T-helper 22 cell (primary cell): Measurements from ENCODE around the gene SMIM10L1.

Source experiments
- DNase-seq: peaks from one replicate; pipeline ENCODE4 v3.0.0-alpha.2; 2020; ENCODE audit warnings: low read depth

The SMIM10L1 gene

GRCh38 chr12:11186837-11187236 is 15.8 kb downstream of the SMIM10L1 start, which contains the start of gene TAS2R42:
Gene TAS2R42 (minus strand): TSS chr12:11186937. CDS start chr12:11186937, 0 bp downstream.
- no peak for DNase-seq

DNA sequence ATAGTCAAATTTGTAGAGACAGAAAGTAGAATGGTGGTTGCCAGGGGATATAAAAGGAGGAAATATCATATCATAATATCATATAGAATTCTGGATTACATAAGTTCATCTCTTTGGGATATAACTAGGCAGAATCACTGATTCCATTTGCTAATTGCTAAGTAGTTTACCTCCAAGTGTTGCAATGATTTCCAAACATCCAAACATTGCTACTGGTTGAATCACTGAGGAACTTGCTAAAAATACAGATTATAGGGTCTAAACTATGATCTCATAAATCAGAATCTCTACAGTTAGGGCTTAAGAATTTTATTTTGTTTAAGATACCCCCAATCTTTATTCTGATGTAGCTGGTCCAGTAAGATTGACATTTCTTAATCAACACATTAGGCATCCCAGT is 31.8 kb downstream of the SMIM10L1 start:
- no peak for DNase-seq

- no peak for DNase-seq
Observed at GRCh38 chr12:11204173-11204572, 33.2 kb downstream of the SMIM10L1 start.

DNA sequence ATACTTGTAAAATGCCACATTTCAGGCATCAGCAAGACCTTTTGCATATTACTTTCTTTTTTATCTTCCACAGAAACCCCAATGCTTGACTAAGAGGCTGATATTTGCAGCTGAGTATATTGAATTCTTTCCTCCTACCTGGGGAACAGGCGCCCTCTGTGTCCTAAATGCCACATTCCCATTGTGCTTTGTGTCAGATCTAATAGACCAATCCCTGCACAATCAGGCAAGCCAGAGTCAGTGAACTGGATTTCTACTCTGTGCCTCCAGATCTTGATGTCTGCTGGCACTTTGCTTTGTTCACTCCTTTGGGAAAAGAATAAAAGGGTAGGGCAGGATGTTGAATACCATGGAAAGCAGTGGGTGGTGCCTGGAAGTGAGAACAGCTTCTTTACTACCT is 38.1 kb downstream of the SMIM10L1 start:
- DNase-seq, result no peak
